ENCODE measurements around the gene SYNJ2. TPM values are rescaled to one million over a fixed set of nuclear protein-coding genes. Genes with fewer than 3 reads are reported as not detected.
"Not testable (repeated sequence)": the region's sequence is repeated elsewhere in the genome, so short reads cannot be mapped to it uniquely, and the experiment has no call there.

Gene SYNJ2
- polyA plus RNA-seq, 1 experiment, result 40.8 TPM

DNA sequence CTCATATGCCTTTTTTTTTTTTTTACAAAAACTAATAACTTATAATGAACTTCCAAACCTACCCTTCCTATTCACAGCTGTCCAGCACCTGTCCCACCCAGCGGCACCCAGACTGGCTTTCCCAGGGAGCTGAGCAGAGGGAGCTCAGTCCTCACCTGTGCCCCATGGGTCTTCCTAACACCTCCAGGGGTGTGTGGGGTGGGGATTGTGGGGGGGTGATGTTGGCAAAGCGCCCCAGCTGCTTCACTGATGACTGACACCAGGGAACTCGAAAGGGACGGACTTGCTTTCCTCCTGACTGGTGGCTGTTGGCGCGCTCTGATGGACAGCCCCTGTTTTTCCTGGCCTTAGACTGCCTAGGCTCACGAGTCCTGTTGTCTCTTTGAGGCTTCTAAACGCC is 14.2 kb upstream of the SYNJ2 start:
- TF ChIP-seq, protein P1, sequence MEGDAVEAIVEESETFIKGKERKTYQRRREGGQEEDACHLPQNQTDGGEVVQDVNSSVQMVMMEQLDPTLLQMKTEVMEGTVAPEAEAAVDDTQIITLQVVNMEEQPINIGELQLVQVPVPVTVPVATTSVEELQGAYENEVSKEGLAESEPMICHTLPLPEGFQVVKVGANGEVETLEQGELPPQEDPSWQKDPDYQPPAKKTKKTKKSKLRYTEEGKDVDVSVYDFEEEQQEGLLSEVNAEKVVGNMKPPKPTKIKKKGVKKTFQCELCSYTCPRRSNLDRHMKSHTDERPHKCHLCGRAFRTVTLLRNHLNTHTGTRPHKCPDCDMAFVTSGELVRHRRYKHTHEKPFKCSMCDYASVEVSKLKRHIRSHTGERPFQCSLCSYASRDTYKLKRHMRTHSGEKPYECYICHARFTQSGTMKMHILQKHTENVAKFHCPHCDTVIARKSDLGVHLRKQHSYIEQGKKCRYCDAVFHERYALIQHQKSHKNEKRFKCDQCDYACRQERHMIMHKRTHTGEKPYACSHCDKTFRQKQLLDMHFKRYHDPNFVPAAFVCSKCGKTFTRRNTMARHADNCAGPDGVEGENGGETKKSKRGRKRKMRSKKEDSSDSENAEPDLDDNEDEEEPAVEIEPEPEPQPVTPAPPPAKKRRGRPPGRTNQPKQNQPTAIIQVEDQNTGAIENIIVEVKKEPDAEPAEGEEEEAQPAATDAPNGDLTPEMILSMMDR (IDR thresholded peaks at IDR 0.05; ENCODE audit: low read depth, low read length), result no peak

DNA sequence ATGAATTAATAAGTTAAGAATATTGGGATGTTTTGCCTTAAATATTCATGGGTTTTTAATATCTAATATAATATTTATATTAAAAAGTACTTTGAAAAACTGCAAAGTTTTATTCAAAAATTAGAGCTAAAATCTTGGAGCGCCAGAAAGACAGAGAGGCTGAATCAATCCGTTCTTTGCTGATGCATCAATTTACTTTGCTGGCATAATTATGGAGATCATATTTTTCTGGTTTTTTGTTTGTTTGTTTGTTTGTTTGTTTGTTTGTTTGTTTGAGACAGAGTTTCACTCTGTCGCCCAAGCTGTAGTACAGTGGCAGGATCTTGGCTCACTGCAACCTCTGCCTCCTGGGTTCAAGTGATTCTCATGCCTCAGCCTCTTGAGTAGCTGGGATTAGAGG is 9.5 kb upstream of the SYNJ2 start:
- H3K4me3 ChIP-seq (ENCODE audit: low read depth, low read length); CTCF ChIA-PET; H3K27ac ChIP-seq (ENCODE audit: low read depth, low read length); H3K9me3 ChIP-seq (ENCODE audit: control insufficient read depth, insufficient read depth, low read length); H3K27me3 ChIP-seq (ENCODE audit: control insufficient read depth, insufficient read depth, low read length); DNase-seq (ENCODE audit: low read depth, low spot score); POLR2A ChIA-PET: not testable (repeated sequence)

More for the DNA sequence above, 14.2 kb upstream of the SYNJ2 start:
- ChIA-PET POLR2A (no interaction called here), CTCF (interaction anchor here (1.2 kb wide), 1 partner anchor 105 kb away, joined by 3 read pairs; no protein-coding TSS in a partner anchor)
- no peak for DNase-seq (ENCODE audit: low read depth, low spot score)
- Histone ChIP-seq H3K4me3 (ENCODE audit: low read depth, low read length) (no peak overlapping the region), H3K27ac (ENCODE audit: low read depth, low read length) (no peak overlapping the region), H3K27me3 (ENCODE audit: control insufficient read depth, insufficient read depth, low read length) (no peaks in the 10 kb centered on the region), H3K9me3 (ENCODE audit: control insufficient read depth, insufficient read depth, low read length) (no peaks in the 10 kb centered on the region)

DNA sequence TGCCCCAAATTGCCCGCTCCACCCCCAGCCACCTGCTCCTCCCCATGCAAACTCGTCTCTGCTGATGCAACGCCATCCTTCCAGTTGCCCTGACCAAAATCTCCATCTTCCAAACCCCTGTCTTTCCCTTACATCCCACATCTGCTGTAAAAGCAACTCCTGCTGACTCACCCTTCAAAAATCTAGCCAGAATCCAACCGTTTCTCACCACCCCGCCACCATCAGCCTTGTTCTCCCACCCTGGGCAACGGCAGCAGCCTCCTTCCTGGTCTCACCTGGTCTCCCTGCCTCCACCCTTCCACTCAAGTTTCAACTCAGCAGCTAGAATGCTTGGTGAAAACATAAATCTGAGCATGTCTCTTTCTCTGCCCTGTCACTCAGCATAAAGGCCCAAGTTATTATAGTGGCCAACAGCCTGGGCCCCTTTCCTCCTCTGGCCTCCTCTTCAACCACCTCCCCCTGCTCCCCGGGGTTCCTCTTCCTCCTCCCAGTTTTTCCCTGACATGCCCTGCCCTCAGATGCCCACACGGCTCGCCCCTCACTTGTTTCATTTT is 7.2 kb upstream of the SYNJ2 start:
- peaks cover 4% of the 10 kb centered on the region; the same call in 1 of the 2 replicates for H3K9me3 ChIP-seq (ENCODE audit: control insufficient read depth, insufficient read depth, low read length)
- no peak for DNase-seq (ENCODE audit: low read depth, low spot score)
- TF ChIP-seq, protein P1 (IDR thresholded peaks at IDR 0.05; ENCODE audit: low read depth, low read length), result no peak
- no peaks in the 10 kb centered on the region for H3K27me3 ChIP-seq (ENCODE audit: control insufficient read depth, insufficient read depth, low read length)
- ChIA-PET CTCF (no interaction called here), POLR2A (no interaction called here)
- no peak overlapping the region for H3K4me3 ChIP-seq (ENCODE audit: low read depth, low read length)
- H3K27ac ChIP-seq (ENCODE audit: low read depth, low read length), result no peak overlapping the region

DNA sequence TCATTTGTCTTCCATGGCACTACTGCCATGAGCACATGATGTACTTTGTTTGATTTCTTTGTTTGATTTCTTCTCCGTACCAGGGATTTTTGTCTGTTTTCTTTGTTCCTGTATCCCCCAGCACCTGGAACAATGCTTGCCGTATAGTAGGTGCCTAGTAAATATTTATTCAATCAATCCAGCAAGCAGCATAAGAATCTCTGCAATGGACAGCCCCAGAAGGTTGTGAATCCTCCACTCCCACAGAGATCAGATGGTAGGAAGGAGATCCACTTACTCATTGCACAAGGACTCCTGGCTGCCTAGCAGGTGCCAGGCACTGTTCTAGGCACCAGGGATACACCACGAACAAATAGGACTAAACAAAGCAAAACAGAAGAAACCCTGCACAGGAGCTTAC is 6.7 kb upstream of the SYNJ2 start:
- ChIA-PET CTCF (interaction anchor here (0.6 kb wide), 1 partner anchor 11 kb away, joined by 10 read pairs; no protein-coding TSS in a partner anchor), POLR2A (no interaction called here)
- no peak overlapping the region for H3K4me3 ChIP-seq (ENCODE audit: low read depth, low read length)
- H3K9me3 ChIP-seq (ENCODE audit: control insufficient read depth, insufficient read depth, low read length), result peaks cover 4% of the 10 kb centered on the region; the same call in 1 of the 2 replicates
- TF ChIP-seq, protein P1 (IDR thresholded peaks at IDR 0.05; ENCODE audit: low read depth, low read length), result no peak
- no peak overlapping the region for H3K27ac ChIP-seq (ENCODE audit: low read depth, low read length)
- H3K27me3 ChIP-seq (ENCODE audit: control insufficient read depth, insufficient read depth, low read length), result no peaks in the 10 kb centered on the region
- DNase-seq (ENCODE audit: low read depth, low spot score), result no peak

DNA sequence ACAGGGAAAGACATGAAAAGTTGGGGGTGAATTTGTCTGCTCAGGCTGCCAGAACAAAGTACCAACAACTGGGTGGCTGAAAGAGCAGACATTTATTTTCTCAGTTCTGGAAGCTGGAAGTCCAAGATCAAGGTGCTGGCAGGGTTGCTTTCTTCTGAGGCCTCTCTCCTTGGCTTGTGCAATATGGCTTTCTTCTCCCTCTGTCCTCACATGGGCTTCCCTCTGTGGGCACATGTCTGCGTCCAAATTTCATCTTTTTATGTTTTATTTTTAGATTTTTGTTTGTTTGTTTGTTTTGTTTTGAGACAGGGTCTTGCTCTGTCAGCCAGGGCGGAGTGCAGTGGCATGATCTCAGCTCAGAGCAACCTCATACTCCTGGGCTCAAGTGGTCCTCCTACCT is 6.2 kb upstream of the SYNJ2 start:
- peaks cover 4% of the 10 kb centered on the region; the same call in 1 of the 2 replicates for H3K9me3 ChIP-seq (ENCODE audit: control insufficient read depth, insufficient read depth, low read length)
- no peak for DNase-seq (ENCODE audit: low read depth, low spot score)
- no peak overlapping the region for H3K4me3 ChIP-seq (ENCODE audit: low read depth, low read length)
- H3K27ac ChIP-seq (ENCODE audit: low read depth, low read length), result no peak overlapping the region
- ChIA-PET CTCF (interaction anchor here (0.6 kb wide), 1 partner anchor 12 kb away, joined by 10 read pairs; no protein-coding TSS in a partner anchor), POLR2A (no interaction called here)
- H3K27me3 ChIP-seq (ENCODE audit: control insufficient read depth, insufficient read depth, low read length), result no peaks in the 10 kb centered on the region
- TF ChIP-seq, protein P1 (IDR thresholded peaks at IDR 0.05; ENCODE audit: low read depth, low read length), result no peak

Data from AG04450 (cell line).